CD14-positive monocyte (primary cell): ENCODE results near the gene UBE2G1. TPM values are rescaled to one million over a fixed set of nuclear protein-coding genes. Genes with fewer than 3 reads are reported as not detected.
"Not testable (repeated sequence)": the region's sequence is repeated elsewhere in the genome, so short reads cannot be mapped to it uniquely, and the experiment has no call there.

ENCODE experiments used
- DNase-seq, 3 donors: peaks; one replicate each; pipeline ENCODE4 v3.0.0-alpha.2; 2011 to 2022
- H2AFZ ChIP-seq: 2 replicates; pipeline ENCODE4 v1.6.0; 2012; ENCODE audit warnings: mild to moderate bottlenecking, low read depth, low read length, inconsistent platforms; ENCODE audit not compliant: insufficient read depth, poor library complexity, severe bottlenecking
- H3K27ac ChIP-seq, 2 donors: 1 replicate in 1 of 2; 2 replicates in 1 of 2; pipeline ENCODE4 v1.5.1; 2012 to 2013; ENCODE audit warnings: low read length in 2 of 2, control low read depth in 1 of 2, inconsistent platforms in 1 of 2, low read depth in 1 of 2, mild to moderate bottlenecking in 1 of 2
- H3K27me3 ChIP-seq, 2 donors: one replicate each; pipeline versions ENCODE4 v1.6.0 to v1.6.1; 2011 to 2013; ENCODE audit warnings: low read length in 2 of 2; ENCODE audit not compliant: control insufficient read depth in 2 of 2, insufficient read depth in 2 of 2
- H3K36me3 ChIP-seq, 2 donors: replicated peaks in 1 of 2; 1 replicate in 1 of 2; 2 replicates in 1 of 2; pipeline versions ENCODE4 v1.5.1 to v1.6.1; 2012 to 2013; ENCODE audit warnings: low read length in 2 of 2, control low read depth in 1 of 2, inconsistent platforms in 1 of 2, mild to moderate bottlenecking in 1 of 2; ENCODE audit not compliant: insufficient read depth in 2 of 2, control insufficient read depth in 1 of 2
- H3K4me1 ChIP-seq, 2 donors: 1 replicate in 1 of 2; 2 replicates in 1 of 2; pipeline versions ENCODE4 v1.5.1 to v1.6.1; 2012 to 2013; ENCODE audit warnings: low read length in 2 of 2, control low read depth in 1 of 2, inconsistent platforms in 1 of 2, mild to moderate bottlenecking in 1 of 2, moderate library complexity in 1 of 2; ENCODE audit not compliant: insufficient read depth in 2 of 2, control insufficient read depth in 1 of 2
- H3K4me2 ChIP-seq: replicated peaks from 2 replicates; pipeline ENCODE3; 2012; ENCODE audit warnings: low read length, moderate library complexity, mild to moderate bottlenecking; ENCODE audit not compliant: poor library complexity, severe bottlenecking; ENCODE audit errors: extremely low read depth
- H3K4me3 ChIP-seq, 3 experiments: fragments of 200-600 bp in 1 of 3; sonication (generic) in 1 of 3; replicated peaks in 1 of 3; 1 replicate in 2 of 3; 2 replicates in 1 of 3; pipeline ENCODE4 v1.5.1; 2011 to 2013; ENCODE audit warnings: low read length in 3 of 3, mild to moderate bottlenecking in 3 of 3, control low read depth in 2 of 3, low read depth in 2 of 3, inconsistent platforms in 1 of 3, moderate library complexity in 1 of 3
- H3K79me2 ChIP-seq: 2 replicates; pipeline ENCODE4 v1.6.0; 2012; ENCODE audit warnings: mild to moderate bottlenecking, control low read depth, inconsistent platforms, low read length, moderate library complexity; ENCODE audit not compliant: insufficient read depth
- H3K9ac ChIP-seq: 2 replicates; pipeline ENCODE4 v1.6.0; 2017; ENCODE audit warnings: low read length, mild to moderate bottlenecking; ENCODE audit not compliant: insufficient read depth, poor library complexity, severe bottlenecking
- H3K9me3 ChIP-seq, 2 donors: replicated peaks in 1 of 2; 1 replicate in 1 of 2; 2 replicates in 1 of 2; pipeline versions ENCODE4 v1.5.1 to v1.6.1; 2012 to 2013; ENCODE audit warnings: low read length in 2 of 2, control low read depth in 1 of 2; ENCODE audit not compliant: control insufficient read depth in 1 of 2, insufficient read depth in 1 of 2
- H4K20me1 ChIP-seq: 2 replicates; pipeline ENCODE4 v1.6.0; 2012; ENCODE audit warnings: mild to moderate bottlenecking, low read length, control low read depth, moderate library complexity; ENCODE audit not compliant: insufficient read depth
- H3K27ac Mint-ChIP-seq, 7 donors: one replicate each; pipeline ENCODE4 v1.8.0; 2020; ENCODE audit warnings: mild to moderate bottlenecking in 7 of 7, mixed read lengths in 7 of 7, moderate library complexity in 6 of 7, inconsistent platforms in 2 of 7
- H3K27me3 Mint-ChIP-seq, 3 donors: one replicate each; pipeline ENCODE4 v1.8.0; 2021 to 2022; ENCODE audit warnings: low read depth in 3 of 3, mild to moderate bottlenecking in 3 of 3, mixed read lengths in 3 of 3, moderate library complexity in 3 of 3, inconsistent platforms in 1 of 3
- H3K36me3 Mint-ChIP-seq, 2 donors: one replicate each; pipeline ENCODE4 v1.8.0; 2020; ENCODE audit warnings: mixed read lengths in 2 of 2, inconsistent platforms in 1 of 2, mild to moderate bottlenecking in 1 of 2
- H3K4me1 Mint-ChIP-seq: one replicate; pipeline ENCODE4 v1.8.0; 2020; ENCODE audit warnings: mild to moderate bottlenecking, mixed read lengths
- H3K4me3 Mint-ChIP-seq, 2 donors: one replicate each; pipeline ENCODE4 v1.8.0; 2020; ENCODE audit warnings: mild to moderate bottlenecking in 2 of 2, mixed read lengths in 2 of 2, moderate library complexity in 1 of 2
- H3K9me3 Mint-ChIP-seq, 7 donors: one replicate each; pipeline ENCODE4 v1.8.0; 2020 to 2022; ENCODE audit warnings: mixed read lengths in 7 of 7, mild to moderate bottlenecking in 6 of 7, moderate library complexity in 6 of 7, inconsistent platforms in 2 of 7
- CTCF ChIP-seq: fragments of 200-600 bp; IDR thresholded peaks from one replicate; pipeline ENCODE4 v1.8.0; 2022; ENCODE audit warnings: antibody characterized with exemption, mild to moderate bottlenecking
- WGBS: methylation state at CpG from one replicate; pipeline ENCODE4 v1.1.5; 2013; ENCODE audit warnings: missing lambda C conversion rate; ENCODE audit not compliant: insufficient coverage; 5-methylcytosine and 5-hydroxymethylcytosine counted together
- intact Hi-C, 2 donors: fragments of 100-400 bp; cut with micrococcal nuclease; formaldehyde crosslinking; loops; one replicate each; pipeline versions ENCODE4 v1.15.0 to v1.15.1; 2023
- polyA plus RNA-seq, 3 donors: library from polyadenylated mRNA; depleted of rRNA in 1 of 3; unstranded in 2 of 3; stranded (reverse) in 1 of 3; fragments of 300-500 nt in 2 of 3; fragments of >200 nt in 1 of 3; fragmentation: Illumina TruSeq in 2 of 3; gene quantifications; 1 replicate in 2 of 3; 2 replicates in 1 of 3; pipeline ENCODE4 v1.2.3, GENCODE V29; 2012 to 2021

The UBE2G1 gene
- polyA plus RNA-seq, 3 donors, result 18.3 to 41.4 (median 29.3) TPM

GRCh38 chr17:4354206-4354605, 12.3 kb downstream of the UBE2G1 start:
- peaks cover 98% of the 10 kb centered on the region for H3K79me2 ChIP-seq
- H3K9me3 ChIP-seq, result no peaks in the 10 kb centered on the region
- H2AFZ ChIP-seq, result no peak overlapping the region
- no peaks in the 10 kb centered on the region for H3K4me1 ChIP-seq
- no CpG with 5 or more reads among the region's 2 CpGs for WGBS
- TF ChIP-seq CTCF, result no peak
- peaks cover 0 to 3% (median 0%) of the 10 kb centered on the region in 3 donors for H3K27me3 Mint-ChIP-seq
- no peak overlapping the region for H3K9ac ChIP-seq
- peaks cover 6% of the 10 kb centered on the region for H3K4me1 Mint-ChIP-seq
- H3K27ac ChIP-seq, result no peak overlapping the region
- H3K27ac Mint-ChIP-seq, result no peak overlapping the region
- H3K4me3 ChIP-seq, result no peak overlapping the region
- H3K27me3 ChIP-seq, result no peaks in the 10 kb centered on the region
- intact Hi-C loops, result no loop called here
- DNase-seq, result no peak
- no peak overlapping the region for H3K4me3 Mint-ChIP-seq
- H4K20me1 ChIP-seq, result peaks cover 98% of the 10 kb centered on the region
- peaks cover 0 to 3% (median 0%) of the 10 kb centered on the region in 7 donors for H3K9me3 Mint-ChIP-seq
- H3K4me2 ChIP-seq, result no peak overlapping the region
- no peaks in the 10 kb centered on the region for H3K36me3 ChIP-seq
- peaks cover 0 to 5% of the 10 kb centered on the region in 2 donors for H3K36me3 Mint-ChIP-seq

DNA sequence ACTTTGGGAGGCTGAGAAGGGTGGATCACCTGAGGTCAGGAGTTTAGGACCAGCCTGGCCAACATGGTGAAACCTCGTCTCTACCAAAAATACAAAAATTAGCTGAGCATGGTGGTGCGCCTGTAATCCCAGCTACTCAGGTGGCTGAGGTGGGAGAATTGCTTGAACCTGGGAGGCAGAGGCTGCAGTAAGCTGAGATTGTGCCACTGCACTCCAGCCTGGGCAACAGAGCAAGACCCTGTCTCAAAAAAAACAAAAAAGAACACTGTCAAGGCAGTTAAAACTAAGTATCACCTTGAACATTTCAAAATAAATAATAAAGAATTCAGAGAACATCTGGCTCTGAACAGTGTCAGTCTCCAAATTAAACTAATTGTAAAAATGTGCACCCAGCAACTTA, 16.3 kb downstream of the UBE2G1 start:
- H3K4me1 Mint-ChIP-seq, result peaks cover 13% of the 10 kb centered on the region
- H4K20me1 ChIP-seq, result peaks cover 97% of the 10 kb centered on the region
- DNase-seq, H3K27ac ChIP-seq, H3K9ac ChIP-seq, H3K36me3 Mint-ChIP-seq, H3K9me3 Mint-ChIP-seq, H3K27me3 ChIP-seq, H2AFZ ChIP-seq, H3K9me3 ChIP-seq, H3K27me3 Mint-ChIP-seq, H3K36me3 ChIP-seq, H3K4me3 Mint-ChIP-seq, H3K4me3 ChIP-seq, intact Hi-C loops, H3K4me2 ChIP-seq, H3K27ac Mint-ChIP-seq: not testable (repeated sequence)
- WGBS, result no CpG with 5 or more reads among the region's 2 CpGs
- H3K79me2 ChIP-seq, result peaks cover 95% of the 10 kb centered on the region
- H3K4me1 ChIP-seq, result peaks cover 3 to 12% of the 10 kb centered on the region in 2 donors
